K562 (cell line): Measurements from ENCODE around the gene MBNL1. TPM values are rescaled to one million over a fixed set of nuclear protein-coding genes. Genes with fewer than 3 reads are reported as not detected.

Experiments
- GATA2 ChIP-seq: sonication (generic); formaldehyde crosslinking; IDR thresholded peaks from 2 replicates; pipeline ENCODE4 v1.4.0; 2020; ENCODE audit warnings: mild to moderate bottlenecking, missing genetic modification reagents
- GTF2E2 ChIP-seq: fragments of 200-800 bp; sonication (Bioruptor generic); IDR thresholded peaks from 2 replicates; pipeline ENCODE4 v1.6.1; 2016; ENCODE audit warnings: missing genetic modification characterization, missing compliant biosample characterization
- HLTF ChIP-seq: fragments of 450-650 bp; IDR thresholded peaks from 2 replicates; pipeline ENCODE4 v1.6.1; 2016
- ILF3 ChIP-seq: fragments of 450-650 bp; IDR thresholded peaks from 2 replicates; pipeline ENCODE4 v1.6.1; 2018; ENCODE audit warnings: antibody characterized with exemption, mild to moderate bottlenecking, moderate library complexity, borderline replicate concordance
- L3MBTL2 ChIP-seq: fragments of 450-650 bp; IDR thresholded peaks from 2 replicates; pipeline ENCODE4 v1.6.1; 2016; ENCODE audit warnings: mild to moderate bottlenecking, moderate library complexity
- MBD1 ChIP-seq: fragments of 250-450 bp; sonication (Bioruptor Pico); IDR thresholded peaks from 2 replicates; pipeline ENCODE4 v1.8.0; 2022; ENCODE audit warnings: inconsistent platforms
- NCOA4 ChIP-seq: fragments of 450-650 bp; IDR thresholded peaks from 2 replicates; pipeline ENCODE4 v1.6.1; 2018; ENCODE audit warnings: mild to moderate bottlenecking; ENCODE audit not compliant: partially characterized antibody
- NR4A1 ChIP-seq, 2 experiments: fragments of 250-450 bp in 1 of 2; fragments of 450-650 bp in 1 of 2; sonication (Bioruptor Pico) in 1 of 2; IDR thresholded peaks; 2 replicates each; pipeline versions ENCODE4 v1.4.0 to v1.6.1; 2016 to 2020; ENCODE audit warnings: mild to moderate bottlenecking in 2 of 2, missing compliant biosample characterization in 1 of 2, missing genetic modification characterization in 1 of 2, moderate library complexity in 1 of 2
- PBX2 ChIP-seq, 2 experiments: IDR thresholded peaks in 1 of 2; conservative IDR thresholded peaks in 1 of 2; 2 replicates each; pipeline ENCODE4 v1.6.1; 2016; ENCODE audit warnings: low read depth in 2 of 2, mild to moderate bottlenecking in 1 of 2, missing compliant biosample characterization in 1 of 2, missing genetic modification characterization in 1 of 2, moderate library complexity in 1 of 2
- PML ChIP-seq: IDR thresholded peaks from 2 replicates; pipeline ENCODE4 v1.6.1; 2012; ENCODE audit warnings: low read length, inconsistent platforms
- TARDBP ChIP-seq: fragments of 450-650 bp; IDR thresholded peaks from 2 replicates; pipeline ENCODE4 v1.6.1; 2016
- ZNF407 ChIP-seq: fragments of 450-650 bp; IDR thresholded peaks from 2 replicates; pipeline ENCODE4 v1.6.1; 2016; ENCODE audit warnings: low read depth
- ZNF511 ChIP-seq: sonication (generic); formaldehyde crosslinking; IDR thresholded peaks from 2 replicates; pipeline ENCODE4 v1.8.0; 2022; ENCODE audit warnings: mild to moderate bottlenecking, missing genetic modification reagents
- ZNF830 ChIP-seq: fragments of 250-450 bp; sonication (Bioruptor Pico); IDR thresholded peaks from 2 replicates; pipeline ENCODE4 v1.5.0; 2021; ENCODE audit warnings: mild to moderate bottlenecking
- polyA plus RNA-seq, 8 experiments: library from polyadenylated mRNA; depleted of rRNA in 4 of 8; stranded (reverse) in 5 of 8; unstranded in 3 of 8; fragments of >200 nt; fragmentation: Nextera tagmentation in 2 of 8; fragmentation: Illumina TruSeq in 1 of 8; extraction: Ambion mirVana in 2 of 8; extraction: Trizol in 1 of 8; gene quantifications; 2 replicates each; pipeline versions ENCODE4 v1.2.1 to v1.2.3, GENCODE V29; 2011 to 2014; ENCODE audit warnings: inconsistent platforms in 1 of 8, missing spikeins in 1 of 8
- total RNA-seq, 7 experiments: library from RNA; depleted of rRNA in 6 of 7; stranded (reverse); fragments of >200 nt in 6 of 7; fragmentation: Illumina TruSeq in 2 of 7; extraction: Trizol in 2 of 7; gene quantifications; 2 replicates each; pipeline versions ENCODE4 v1.2.1 to v1.2.3, GENCODE V29; 2011 to 2021; ENCODE audit warnings: low replicate concordance in 1 of 7

Gene MBNL1
- total and polyA plus RNA-seq, 9 of the 15 experiments (the other 6 are each of a cell fraction or from before 2014, with no cell fraction given) = 70.3 to 243 (median 220) TPM

- TF ChIP-seq L3MBTL2 (0 out of 2 replicates have a peak, but pooled peaks have one; percentile 39), ZNF511 (CRISPR knock-in tag) (no peak), TARDBP (no peak), PML (peak; percentile 94), PBX2 (CRISPR knock-in tag; IDR thresholded peaks at IDR 0.05; ENCODE audit: low read depth) (no peak; the same call in none of the 2 replicates), PBX2 (tag; conservative IDR thresholded peaks at IDR 0.05; ENCODE audit: low read depth) (peak; percentile 99), MBD1 (no peak), GATA2 (CRISPR knock-in tag) (peak; percentile 90), ILF3 (0 out of 2 replicates have a peak, but pooled peaks have one; percentile 64), HLTF (no peak), ZNF830 (CRISPR knock-in tag) (no peak), NCOA4 (no peak), ZNF407 (no peak), NR4A1 (CRISPR knock-in tag; IDR thresholded peaks at IDR 0.05) (no peak), NR4A1 (tag; IDR thresholded peaks at IDR 0.05) (no peak), GTF2E2 (tag) (no peak)
Observed at GRCh38 chr3:152319831-152320617, 51.3 kb downstream of the MBNL1 start (continued).
